A172 (cell line): Measurements from ENCODE around the gene HYAL3. TPM values are rescaled to one million over a fixed set of nuclear protein-coding genes. Genes with fewer than 3 reads are reported as not detected.
"Not testable (repeated sequence)": the region's sequence is repeated elsewhere in the genome, so short reads cannot be mapped to it uniquely, and the experiment has no call there.

Source experiments
- DNase-seq: peaks from one replicate; pipeline ENCODE4 v3.0.0-alpha.2; 2015; ENCODE audit warnings: low spot score
- total RNA-seq: library from RNA; depleted of rRNA; stranded (reverse); fragments of >200 nt; shearing (Covaris generic); gene quantifications from 2 replicates; pipeline ENCODE4 v1.2.3, GENCODE V29; 2014

Gene HYAL3
- total RNA-seq, 1 experiment from 2014 or later = 7.5 TPM

GRCh38 chr3:50314816-50315215 lies 15.6 kb upstream of the HYAL3 start:
- DNase-seq = no peak

- no peak for DNase-seq
These were observed 15.1 kb upstream of the HYAL3 start for GRCh38 chr3:50314342-50314741.

- not testable (repeated sequence) for DNase-seq
These were observed 12.8 kb upstream of the HYAL3 start for GRCh38 chr3:50312041-50312440.

- no peak for DNase-seq
These were observed 5.4 kb upstream of the HYAL3 start for GRCh38 chr3:50304601-50305000.

- no peak for DNase-seq
These were observed 4.0 kb upstream of the HYAL3 start, which contains the start of gene HYAL1 for GRCh38 chr3:50303013-50303815. TSS of gene HYAL1 (minus strand) at chr3:50303574. CDS start at chr3:50302956, 618 bp downstream.

- no peak for DNase-seq
These were observed 3.1 kb upstream of the HYAL3 start for GRCh38 chr3:50302095-50303012.

- no peak for DNase-seq
These were observed 1.6 kb upstream of the HYAL3 start for GRCh38 chr3:50300681-50301254.

- DNase-seq = no peak
These were observed 900 bp upstream of the HYAL3 start for GRCh38 chr3:50299929-50300680.

- no peak for DNase-seq
These were observed 378 bp upstream of the HYAL3 start for GRCh38 chr3:50299638-50299928.

- DNase-seq = no peak
These were observed 1.1 kb downstream of the HYAL3 start for GRCh38 chr3:50297896-50298725.

- no peak for DNase-seq
These were observed 1.8 kb downstream of the HYAL3 start for GRCh38 chr3:50297384-50297775.

- no peak for DNase-seq
These were observed 2.4 kb downstream of the HYAL3 start for GRCh38 chr3:50296721-50297383.

GRCh38 chr3:50295553-50296431 lies 3.4 kb downstream of the HYAL3 start:
- no peak for DNase-seq

GRCh38 chr3:50294492-50295403 lies 4.5 kb downstream of the HYAL3 start:
- no peak for DNase-seq

- DNase-seq = no peak
These were observed 5.1 kb downstream of the HYAL3 start for GRCh38 chr3:50294089-50294488.

- DNase-seq = no peak
These were observed 6.0 kb downstream of the HYAL3 start for GRCh38 chr3:50293079-50293801.
